ENCODE data around the gene ADGRL3.

ADGRL3 gene

DNA sequence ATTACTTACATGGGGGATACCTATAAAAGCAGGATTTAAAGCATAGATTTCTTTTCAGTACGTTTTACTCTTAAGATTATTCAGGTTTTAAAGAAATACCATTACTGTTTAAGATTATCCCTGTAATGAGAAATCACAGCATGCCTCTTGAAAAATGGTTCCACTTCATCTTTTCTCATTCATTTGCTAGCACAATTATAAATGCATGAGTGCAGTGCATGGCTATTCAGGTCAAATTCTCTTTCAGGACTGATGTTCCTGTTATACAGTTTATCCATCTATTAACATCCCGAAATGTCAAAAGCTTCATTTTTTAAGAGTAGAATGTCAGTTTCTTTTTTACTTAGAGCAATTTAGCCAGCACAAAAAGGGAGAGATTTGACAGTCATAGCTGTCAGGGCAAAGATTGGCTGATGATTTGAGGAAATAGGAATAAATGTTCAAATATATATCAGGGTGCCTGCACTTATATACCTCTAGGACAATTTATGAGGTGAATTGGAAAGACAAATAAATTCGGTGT, 135.2 kb downstream of the ADGRL3 start:
- H3K36me3 ChIP-seq (ENCODE audit: low read depth), result no peaks in the 10 kb centered on the region
- no peak for DNase-seq (ENCODE audit: low spot score)
- no peak overlapping the region for H3K4me3 ChIP-seq (ENCODE audit: severe bottlenecking)
- ATAC-seq (ENCODE audit: low read depth), result no peak
- TF ChIP-seq, protein P1, sequence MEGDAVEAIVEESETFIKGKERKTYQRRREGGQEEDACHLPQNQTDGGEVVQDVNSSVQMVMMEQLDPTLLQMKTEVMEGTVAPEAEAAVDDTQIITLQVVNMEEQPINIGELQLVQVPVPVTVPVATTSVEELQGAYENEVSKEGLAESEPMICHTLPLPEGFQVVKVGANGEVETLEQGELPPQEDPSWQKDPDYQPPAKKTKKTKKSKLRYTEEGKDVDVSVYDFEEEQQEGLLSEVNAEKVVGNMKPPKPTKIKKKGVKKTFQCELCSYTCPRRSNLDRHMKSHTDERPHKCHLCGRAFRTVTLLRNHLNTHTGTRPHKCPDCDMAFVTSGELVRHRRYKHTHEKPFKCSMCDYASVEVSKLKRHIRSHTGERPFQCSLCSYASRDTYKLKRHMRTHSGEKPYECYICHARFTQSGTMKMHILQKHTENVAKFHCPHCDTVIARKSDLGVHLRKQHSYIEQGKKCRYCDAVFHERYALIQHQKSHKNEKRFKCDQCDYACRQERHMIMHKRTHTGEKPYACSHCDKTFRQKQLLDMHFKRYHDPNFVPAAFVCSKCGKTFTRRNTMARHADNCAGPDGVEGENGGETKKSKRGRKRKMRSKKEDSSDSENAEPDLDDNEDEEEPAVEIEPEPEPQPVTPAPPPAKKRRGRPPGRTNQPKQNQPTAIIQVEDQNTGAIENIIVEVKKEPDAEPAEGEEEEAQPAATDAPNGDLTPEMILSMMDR (IDR thresholded peaks at IDR 0.05; ENCODE audit: poor library complexity, severe bottlenecking), result no peak
- no peak overlapping the region for H3K27ac ChIP-seq (ENCODE audit: poor library complexity, severe bottlenecking)
- no peaks in the 10 kb centered on the region for H3K27me3 ChIP-seq (ENCODE audit: insufficient read depth, poor library complexity, severe bottlenecking)
- no peaks in the 10 kb centered on the region for H3K9me3 ChIP-seq (ENCODE audit: severe bottlenecking)
- no peaks in the 10 kb centered on the region for H3K4me1 ChIP-seq (ENCODE audit: insufficient read depth, poor library complexity, severe bottlenecking)

DNA sequence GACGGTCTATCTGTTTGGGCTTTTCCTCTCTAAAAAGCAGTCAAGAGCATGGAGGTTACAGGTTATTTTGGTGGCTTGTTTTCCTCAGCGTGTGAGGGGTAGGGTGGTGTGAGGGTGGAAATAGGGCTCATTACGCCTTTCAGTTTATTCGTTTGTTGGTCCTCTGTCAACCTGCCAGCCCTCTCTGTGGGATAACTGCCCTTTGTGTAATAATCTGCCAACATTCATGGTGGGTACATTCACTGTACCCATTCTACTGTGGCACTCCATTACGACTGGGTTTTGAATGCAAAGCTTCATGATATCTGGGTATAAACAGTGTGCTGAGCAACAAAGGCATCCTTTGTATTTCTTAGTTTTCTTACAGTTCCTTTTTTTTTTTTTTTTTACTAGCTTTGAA, 136.4 kb downstream of the ADGRL3 start:
- Histone ChIP-seq H3K4me1 (ENCODE audit: insufficient read depth, poor library complexity, severe bottlenecking) (no peaks in the 10 kb centered on the region), H3K36me3 (ENCODE audit: low read depth) (no peaks in the 10 kb centered on the region), H3K4me3 (ENCODE audit: severe bottlenecking) (no peak overlapping the region), H3K27ac (ENCODE audit: poor library complexity, severe bottlenecking) (no peak overlapping the region), H3K27me3 (ENCODE audit: insufficient read depth, poor library complexity, severe bottlenecking) (no peaks in the 10 kb centered on the region), H3K9me3 (ENCODE audit: severe bottlenecking) (no peaks in the 10 kb centered on the region)
- ATAC-seq (ENCODE audit: low read depth), result no peak
- TF ChIP-seq, protein P1 (IDR thresholded peaks at IDR 0.05; ENCODE audit: poor library complexity, severe bottlenecking), result no peak
- DNase-seq (ENCODE audit: low spot score), result no peak

DNA sequence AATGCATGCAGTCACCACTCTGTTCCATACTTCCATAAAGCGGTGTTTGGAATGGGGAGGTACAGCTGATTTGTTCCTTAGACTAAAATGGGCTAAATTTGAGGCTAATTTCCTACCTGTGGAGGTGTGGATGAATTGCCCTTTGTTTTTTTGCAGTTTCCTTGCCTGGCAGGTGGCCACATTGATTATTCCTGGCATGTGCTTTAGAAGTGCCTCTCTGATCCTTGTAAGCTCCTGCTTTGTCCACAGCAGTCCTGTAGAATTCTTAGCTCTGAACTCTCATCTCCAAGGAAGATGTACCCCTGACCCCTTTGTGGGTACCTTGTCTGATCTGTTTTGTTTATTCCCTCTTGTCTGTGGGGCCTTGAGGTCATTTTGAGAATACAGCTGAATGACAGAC, 136.8 kb downstream of the ADGRL3 start:
- H3K27ac ChIP-seq (ENCODE audit: poor library complexity, severe bottlenecking), result no peak overlapping the region
- no peaks in the 10 kb centered on the region for H3K27me3 ChIP-seq (ENCODE audit: insufficient read depth, poor library complexity, severe bottlenecking)
- H3K4me1 ChIP-seq (ENCODE audit: insufficient read depth, poor library complexity, severe bottlenecking), result no peaks in the 10 kb centered on the region
- H3K9me3 ChIP-seq (ENCODE audit: severe bottlenecking), result no peaks in the 10 kb centered on the region
- no peak for ATAC-seq (ENCODE audit: low read depth)
- H3K4me3 ChIP-seq (ENCODE audit: severe bottlenecking), result no peak overlapping the region
- no peak for DNase-seq (ENCODE audit: low spot score)
- TF ChIP-seq, protein P1 (IDR thresholded peaks at IDR 0.05; ENCODE audit: poor library complexity, severe bottlenecking), result no peak
- H3K36me3 ChIP-seq (ENCODE audit: low read depth), result no peaks in the 10 kb centered on the region

DNA sequence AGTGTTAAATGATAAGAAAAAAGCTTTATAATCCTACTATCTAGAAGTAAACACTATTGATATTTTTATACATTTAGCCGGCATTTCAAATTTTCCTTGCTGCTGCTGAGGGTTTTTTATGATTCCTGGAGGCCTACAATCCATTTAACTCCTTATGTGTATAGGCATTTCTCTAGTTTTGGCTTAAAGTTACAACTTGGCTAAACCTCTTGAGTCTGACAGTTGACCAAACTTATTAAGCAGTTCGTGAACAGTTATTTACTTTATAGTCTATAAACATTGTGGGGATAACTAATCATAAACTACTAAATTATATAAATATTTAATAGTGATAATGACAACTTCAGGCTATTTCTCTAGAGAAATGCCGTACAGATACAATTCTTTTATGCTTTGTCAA, 141.9 kb downstream of the ADGRL3 start:
- Histone ChIP-seq H3K36me3 (ENCODE audit: low read depth) (no peaks in the 10 kb centered on the region), H3K4me3 (ENCODE audit: severe bottlenecking) (no peak overlapping the region), H3K27me3 (ENCODE audit: insufficient read depth, poor library complexity, severe bottlenecking) (no peaks in the 10 kb centered on the region), H3K4me1 (ENCODE audit: insufficient read depth, poor library complexity, severe bottlenecking) (no peaks in the 10 kb centered on the region), H3K27ac (ENCODE audit: poor library complexity, severe bottlenecking) (no peak overlapping the region), H3K9me3 (ENCODE audit: severe bottlenecking) (no peaks in the 10 kb centered on the region)
- ATAC-seq (ENCODE audit: low read depth), result no peak
- TF ChIP-seq, protein P1 (IDR thresholded peaks at IDR 0.05; ENCODE audit: poor library complexity, severe bottlenecking), result no peak
- no peak for DNase-seq (ENCODE audit: low spot score)

DNA sequence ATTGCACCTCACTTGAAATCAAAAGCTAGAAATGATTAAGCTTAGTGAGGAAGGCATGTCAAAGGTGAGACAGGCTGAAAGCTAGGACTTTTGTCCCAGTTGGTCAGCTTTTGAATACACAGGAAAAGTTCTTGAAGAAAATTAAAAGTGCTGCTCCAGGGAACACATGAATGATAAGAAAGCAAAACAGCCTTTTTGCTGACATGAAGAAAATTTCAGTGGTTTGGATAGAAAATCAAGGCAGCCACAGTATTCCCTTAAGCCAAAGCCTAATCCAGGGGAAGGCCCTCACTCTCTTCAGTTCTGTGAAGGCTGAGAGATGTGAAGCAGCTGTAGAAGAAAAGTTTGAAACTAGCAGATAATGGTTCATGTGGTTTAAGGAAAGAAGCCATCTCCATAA, 150.8 kb downstream of the ADGRL3 start:
- H3K9me3 ChIP-seq (ENCODE audit: severe bottlenecking), result no peaks in the 10 kb centered on the region
- H3K27ac ChIP-seq (ENCODE audit: poor library complexity, severe bottlenecking), result no peak overlapping the region
- no peaks in the 10 kb centered on the region for H3K4me1 ChIP-seq (ENCODE audit: insufficient read depth, poor library complexity, severe bottlenecking)
- ATAC-seq (ENCODE audit: low read depth), result no peak
- no peak for DNase-seq (ENCODE audit: low spot score)
- H3K4me3 ChIP-seq (ENCODE audit: severe bottlenecking), result no peak overlapping the region
- no peaks in the 10 kb centered on the region for H3K36me3 ChIP-seq (ENCODE audit: low read depth)
- TF ChIP-seq, protein P1 (IDR thresholded peaks at IDR 0.05; ENCODE audit: poor library complexity, severe bottlenecking), result no peak
- no peaks in the 10 kb centered on the region for H3K27me3 ChIP-seq (ENCODE audit: insufficient read depth, poor library complexity, severe bottlenecking)

All from RWPE2 (cell line).